Left renal cortex interstitium (tissue), 4 donors: ENCODE measurements around the gene PDS5B. TPM values are rescaled to one million over a fixed set of nuclear protein-coding genes. Genes with fewer than 3 reads are reported as not detected.

Experiments used
- DNase-seq, 4 donors: peaks; one replicate each; pipeline ENCODE4 v3.0.0-alpha.2; 2013; ENCODE audit warnings: low read depth in 4 of 4, low spot score in 2 of 4, missing footprints in 1 of 4
- polyA plus RNA-seq, 4 donors: library from polyadenylated mRNA; unstranded; fragments of 120-200 nt; gene quantifications; one replicate each; pipeline ENCODE4 v1.2.1, GENCODE V29; 2013; ENCODE audit not compliant: insufficient read length in 4 of 4

The PDS5B gene
- polyA plus RNA-seq, 4 donors, result 64.3 to 75.1 (median 70.6) TPM

DNA sequence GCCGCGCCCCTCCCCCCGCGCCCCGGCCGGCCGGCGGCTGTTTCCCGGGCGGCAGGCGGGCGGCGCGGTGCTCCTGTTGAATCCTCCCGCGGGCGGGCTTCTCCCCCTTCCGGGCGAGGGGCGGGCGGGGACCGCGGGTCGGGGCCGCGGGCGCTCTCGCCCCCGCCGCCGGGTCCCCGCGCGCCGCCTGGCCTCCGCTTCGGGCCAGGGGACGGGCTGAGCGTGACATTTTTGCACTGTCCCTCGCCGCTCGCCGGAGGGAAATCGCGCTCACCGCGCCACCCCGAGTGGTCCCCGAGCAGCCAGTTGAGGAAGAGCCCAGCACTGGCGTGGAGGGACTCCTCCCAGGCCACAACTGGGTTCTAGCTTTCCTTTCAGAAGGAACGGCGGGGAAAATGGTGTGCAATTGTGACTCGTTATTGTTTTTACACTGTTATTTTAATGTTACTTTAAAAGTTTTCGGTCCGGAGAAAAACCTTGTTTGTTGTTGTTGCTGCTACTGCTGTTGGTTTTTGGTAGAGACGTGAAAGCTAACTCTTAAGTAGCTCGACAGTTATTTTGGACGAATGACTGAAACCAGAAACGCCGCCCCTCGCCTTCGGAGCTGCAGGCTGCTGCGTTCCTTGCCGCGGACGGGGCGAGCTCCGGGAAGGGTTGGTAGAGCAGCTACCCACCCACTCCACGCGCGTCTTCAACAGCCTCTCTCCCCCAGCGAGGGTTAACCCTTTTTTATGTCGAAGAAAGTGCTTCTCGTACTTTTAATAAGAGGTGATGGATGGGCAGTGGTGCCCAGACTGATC lies 959 bp downstream of the PDS5B start:
- DNase-seq, result peak; percentile 41 to 74 (median 50)

- DNase-seq, result peak; percentile 24 to 60 (median 38)
Measured at GRCh38 chr13:32587811-32588170, 1.5 kb downstream of the PDS5B start.

- peak; percentile 5 to 37 (median 22) for DNase-seq
Measured at GRCh38 chr13:32588736-32589135, 2.5 kb downstream of the PDS5B start.

DNA sequence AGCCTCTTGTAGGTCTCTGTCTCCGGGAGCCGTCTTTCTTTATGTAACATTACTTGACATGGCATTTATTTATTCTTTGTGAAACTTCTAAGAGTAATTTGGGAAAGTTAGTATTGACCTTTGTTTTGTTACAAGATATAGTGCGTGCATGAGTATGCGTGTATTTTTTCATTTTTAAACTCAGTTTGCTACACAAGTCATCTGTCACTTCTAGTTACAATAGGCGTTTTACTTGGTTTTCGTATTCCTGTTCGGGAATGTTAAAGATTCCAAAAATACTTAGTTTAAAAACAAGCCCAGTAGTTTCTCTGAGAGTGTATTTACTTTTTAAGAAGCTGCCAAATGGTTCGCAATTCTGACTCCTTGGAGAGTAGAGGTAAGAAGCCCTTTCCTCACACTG lies 3.2 kb downstream of the PDS5B start:
- peak; percentile 2 to 43 (median 18) for DNase-seq

DNA sequence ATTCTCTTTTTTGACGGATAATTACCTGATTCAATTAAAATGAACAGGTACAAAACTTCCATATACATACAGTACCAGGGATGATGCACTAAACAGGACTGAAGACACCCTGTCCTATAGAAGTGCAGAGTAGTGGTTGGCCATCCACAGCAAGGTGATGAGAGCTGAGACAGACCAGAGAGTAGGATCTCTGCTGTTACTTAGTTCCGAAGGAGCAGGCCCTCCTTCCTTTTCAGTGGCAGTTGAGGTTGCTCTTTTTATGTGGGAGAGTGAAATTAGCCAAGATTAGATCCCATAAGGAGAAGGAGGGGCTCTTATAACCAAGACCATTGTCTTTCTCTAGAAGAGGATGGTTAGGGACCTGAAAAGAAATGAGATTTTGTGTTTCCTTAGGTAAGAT lies 4.0 kb downstream of the PDS5B start:
- DNase-seq, result peak in 2 of 4 donors; percentile 8 to 19

- DNase-seq, result no peak
Measured at GRCh38 chr13:32592082-32592481, 5.8 kb downstream of the PDS5B start.

- DNase-seq, result no peak
Measured at GRCh38 chr13:32594157-32594738, 8.0 kb downstream of the PDS5B start.

DNA sequence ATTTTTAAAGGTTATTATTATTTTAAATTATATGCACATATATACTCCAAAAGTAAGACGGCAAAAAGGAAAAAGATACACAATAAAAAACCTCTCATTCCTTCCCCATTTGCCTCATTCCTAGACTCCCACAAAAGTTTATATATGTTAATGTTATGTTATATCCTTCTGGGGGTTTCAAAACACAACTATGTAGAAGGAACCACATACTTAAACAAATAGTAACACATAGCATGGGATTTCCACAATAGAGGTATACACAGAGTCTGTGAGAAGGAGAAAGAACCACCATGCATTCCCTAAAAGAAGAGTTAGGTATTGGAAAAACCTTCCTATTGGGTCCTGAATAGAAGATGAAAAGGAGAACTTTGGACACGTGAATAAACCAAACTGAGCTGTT lies 9.1 kb downstream of the PDS5B start:
- no peak for DNase-seq

- no peak for DNase-seq
Measured at GRCh38 chr13:32600890-32601289, 14.6 kb downstream of the PDS5B start.

DNA sequence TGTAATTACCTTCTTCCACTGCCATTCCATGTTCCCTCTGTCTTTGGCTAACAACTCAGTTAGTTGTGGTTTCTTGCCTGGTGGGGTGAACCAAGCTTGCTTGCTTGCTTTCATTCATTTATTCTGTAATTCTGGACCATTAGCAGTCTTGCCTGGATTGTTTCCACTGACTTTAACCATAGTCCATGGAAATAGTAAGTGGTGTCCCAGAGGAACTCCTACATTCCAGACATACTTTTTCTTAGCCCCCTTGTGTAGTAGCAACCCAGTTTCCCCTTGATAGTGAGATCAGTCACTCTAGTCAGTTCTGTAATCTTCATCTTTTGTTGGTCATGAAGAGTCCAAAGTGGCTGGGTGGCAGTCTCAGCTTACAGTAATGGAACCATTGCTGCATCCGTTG lies 23.2 kb downstream of the PDS5B start:
- DNase-seq, result no peak

- no peak for DNase-seq
Measured at GRCh38 chr13:32610538-32610937, 24.3 kb downstream of the PDS5B start.

DNA sequence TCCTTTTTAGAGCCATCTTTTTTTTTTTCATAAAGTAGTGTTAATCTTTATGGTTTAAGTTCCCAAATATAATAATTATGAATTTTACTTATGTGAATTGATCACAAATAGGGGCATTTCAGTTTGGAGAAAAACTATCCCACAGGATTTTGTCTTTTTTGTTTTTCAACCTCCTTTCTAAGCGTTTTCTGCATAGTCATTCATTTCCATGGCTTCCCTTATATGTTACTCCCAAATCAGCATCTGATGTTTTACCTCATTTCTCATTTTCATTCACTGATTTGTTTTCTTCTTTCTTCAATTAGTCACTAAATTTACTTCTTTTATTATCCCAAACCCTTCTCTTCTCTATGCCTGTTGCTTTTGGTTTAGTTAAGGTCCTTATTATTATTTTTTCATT lies 24.7 kb downstream of the PDS5B start:
- no peak for DNase-seq

- no peak for DNase-seq
Measured at GRCh38 chr13:32616883-32617511, 30.7 kb downstream of the PDS5B start.

DNA sequence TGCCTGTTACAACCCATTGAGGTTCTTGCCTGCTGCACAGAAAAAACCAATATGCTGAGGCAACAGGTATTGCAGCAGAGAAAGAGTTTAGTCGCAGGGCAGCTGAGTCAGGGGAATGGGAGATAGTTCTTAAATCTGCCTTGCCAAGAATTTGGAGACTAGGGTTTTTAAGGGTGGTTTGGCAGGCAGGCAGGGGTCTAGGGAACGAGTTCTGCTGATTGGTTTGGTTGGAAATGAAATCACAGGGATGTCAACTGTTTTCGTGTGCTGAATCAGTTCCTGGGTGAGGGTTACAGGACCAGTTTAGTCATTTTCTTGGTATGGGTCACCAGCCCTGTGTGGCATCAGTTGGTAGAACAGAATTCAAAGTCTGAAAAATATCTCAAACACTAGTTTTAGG lies 36.6 kb downstream of the PDS5B start:
- DNase-seq, result no peak

GRCh38 chr13:32624441-32624840 lies 38.2 kb downstream of the PDS5B start:
- no peak for DNase-seq

DNA sequence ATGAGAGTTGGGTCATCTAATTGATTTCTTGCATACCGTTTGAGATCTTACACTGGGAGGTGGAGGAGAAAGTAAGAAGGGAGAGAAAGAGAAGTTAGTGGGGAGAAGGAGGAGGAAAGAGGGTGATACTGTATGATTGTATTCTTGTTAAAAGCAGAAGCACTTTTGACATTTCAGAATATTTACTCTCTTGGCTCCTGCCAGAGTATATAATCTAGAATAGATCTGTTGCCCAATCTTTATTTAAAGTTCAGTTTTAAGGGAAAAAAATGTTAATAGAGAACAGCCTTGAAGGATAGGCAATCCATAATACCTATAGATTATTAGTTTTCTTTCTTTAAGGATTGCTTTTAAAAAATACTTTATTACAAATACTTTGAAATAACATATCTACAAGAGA lies 41.5 kb downstream of the PDS5B start:
- no peak for DNase-seq

DNA sequence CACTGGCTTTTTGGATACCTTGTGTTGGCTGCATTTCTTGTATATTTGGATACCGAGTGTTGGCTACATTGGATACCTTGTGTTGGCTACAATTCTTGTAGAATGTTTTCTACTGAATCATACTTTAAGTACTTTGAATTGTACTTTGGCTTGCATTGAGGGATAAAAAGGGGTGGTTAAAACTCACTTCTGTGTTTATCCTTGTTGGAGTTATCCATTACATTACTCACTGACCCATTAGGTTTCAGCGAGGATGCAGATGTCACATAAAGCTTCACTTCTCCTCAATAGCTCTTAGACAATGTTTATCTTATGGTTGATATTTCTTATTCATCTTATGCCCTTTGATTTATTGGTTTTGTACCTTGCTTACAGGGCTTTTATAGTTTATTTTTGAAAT lies 43.1 kb downstream of the PDS5B start:
- no peak for DNase-seq

- no peak for DNase-seq
Measured at GRCh38 chr13:32629866-32630265, 43.6 kb downstream of the PDS5B start.

DNA sequence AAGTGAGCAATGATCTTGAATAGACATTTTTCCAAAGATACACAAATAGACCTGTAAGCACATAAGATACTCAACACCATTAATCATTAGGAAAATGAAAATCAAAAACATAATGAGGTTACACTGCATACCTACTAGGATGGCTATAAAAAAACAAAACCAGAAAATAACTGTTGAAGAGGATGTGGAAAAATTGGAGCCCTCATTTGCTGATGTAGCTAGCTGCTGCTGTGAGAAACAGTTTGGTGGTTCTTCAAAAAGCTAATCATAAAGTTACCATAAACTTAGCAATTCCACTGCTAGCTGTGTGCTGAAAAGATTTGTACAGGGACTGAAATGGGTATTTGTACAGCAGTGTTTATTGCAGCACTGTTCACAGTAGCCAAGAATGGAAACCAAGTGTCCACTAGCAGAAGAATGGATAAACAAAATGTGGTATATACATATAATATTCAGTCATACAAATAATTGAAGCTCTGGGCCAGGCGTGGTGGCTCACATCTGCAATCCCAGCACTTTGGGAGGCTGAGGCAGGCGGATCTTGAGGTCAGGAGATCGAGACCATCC lies 46.2 kb downstream of the PDS5B start:
- no peak for DNase-seq

DNA sequence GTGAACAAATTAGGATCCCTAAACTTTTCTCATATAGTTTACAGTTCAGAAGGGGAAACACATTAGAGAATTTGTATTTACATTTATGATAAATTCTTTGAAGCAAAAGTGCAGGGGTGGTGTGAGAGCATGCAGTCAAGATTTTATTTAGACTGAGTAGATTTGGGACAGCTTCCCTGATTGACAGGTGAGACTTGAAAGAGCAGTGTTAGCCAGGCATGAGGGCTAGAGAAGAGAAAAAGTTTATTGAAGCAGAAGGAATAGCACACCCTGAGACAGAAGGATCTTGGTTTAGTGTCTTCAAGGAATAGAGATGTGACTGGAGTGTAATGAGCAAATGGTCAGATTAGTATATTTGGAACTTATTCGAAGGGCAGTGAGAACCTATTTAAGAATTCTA lies 50.5 kb downstream of the PDS5B start:
- DNase-seq, result no peak

GRCh38 chr13:32638739-32639138 lies 52.5 kb downstream of the PDS5B start:
- DNase-seq, result no peak
